ENCODE data around the gene CD5L. TPM values are rescaled to one million over a fixed set of nuclear protein-coding genes. Genes with fewer than 3 reads are reported as not detected.

Gene CD5L
- total and polyA plus RNA-seq, 2 of the 8 experiments (the other 6 are each of a cell fraction or from before 2014, with no cell fraction given), result not detected

- Histone ChIP-seq H2BK20ac (ENCODE audit: low read length) (no peak overlapping the region), H3K4ac (replicated peaks; ENCODE audit: insufficient read length, low read depth, low read length) (no peak overlapping the region), H4K5ac (ENCODE audit: insufficient read length, low read depth, low read length) (no peak overlapping the region), H3K9me3 (ENCODE audit: insufficient read depth in 2 of 2, low read depth in 1 of 2, low read length in 1 of 2) (no peaks in the 10 kb centered on the region), H2AK5ac (ENCODE audit: low read depth, low read length) (no peak overlapping the region), H3K4me2 (ENCODE audit: insufficient read depth in 1 of 2, low read depth in 2 of 2, low read length in 2 of 2) (no peak overlapping the region), H4K20me1 (replicated peaks in 1 of 2; ENCODE audit: control insufficient read depth in 1 of 2, insufficient read depth in 2 of 2, low read length in 2 of 2) (no peaks in the 10 kb centered on the region), H3K23me2 (ENCODE audit: low read depth, low read length) (no peaks in the 10 kb centered on the region), H3K27ac (ENCODE audit: low read depth, low read length) (no peak overlapping the region), H3K56ac (replicated peaks; ENCODE audit: insufficient read length, low read depth, low read length) (no peak overlapping the region), H2BK15ac (ENCODE audit: low read length) (no peak overlapping the region), H2BK120ac (replicated peaks; ENCODE audit: low read depth, low read length) (no peak overlapping the region), H2BK5ac (ENCODE audit: low read depth, low read length) (no peak overlapping the region), H3K79me2 (ENCODE audit: control insufficient read depth in 1 of 2, insufficient read depth in 2 of 2, low read length in 2 of 2) (no peaks in the 10 kb centered on the region), H4K91ac (replicated peaks; ENCODE audit: insufficient read length, low read length) (no peak overlapping the region), H4K8ac (ENCODE audit: extremely low read depth, insufficient read depth, low read length) (no peak overlapping the region), H2BK12ac (ENCODE audit: low read depth, low read length) (no peak overlapping the region), H3K27me3 (replicated peaks in 1 of 4; ENCODE audit: control insufficient read depth in 3 of 4, extremely low read depth in 1 of 4, insufficient read depth in 3 of 4, low read length in 3 of 4) (no peaks in the 10 kb centered on the region), H3K79me1 (ENCODE audit: low read depth, low read length) (no peaks in the 10 kb centered on the region), H3K9ac (replicated peaks in 1 of 4; ENCODE audit: extremely low read depth in 1 of 4, low read depth in 3 of 4, low read length in 3 of 4) (no peak overlapping the region), H3K23ac (ENCODE audit: insufficient read length) (no peak overlapping the region), H3K36me3 (ENCODE audit: control insufficient read depth in 2 of 4, insufficient read depth in 4 of 4, low read length in 3 of 4) (no peaks in the 10 kb centered on the region), H3K4me1 (replicated peaks in 1 of 4; ENCODE audit: control insufficient read depth in 3 of 4, insufficient read depth in 4 of 4, low read length in 3 of 4) (no peaks in the 10 kb centered on the region), H3K4me3 (ENCODE audit: extremely low read depth in 1 of 4, insufficient read depth in 2 of 4, low read depth in 3 of 4, low read length in 4 of 4) (no peak overlapping the region), H3K14ac (ENCODE audit: insufficient read length) (no peak overlapping the region), H2AFZ (ENCODE audit: low read length) (no peak overlapping the region), H3K18ac (ENCODE audit: extremely low read depth, low read length) (no peak overlapping the region)
- DNase-seq (ENCODE audit: low read depth in 1 of 2, low spot score in 2 of 2), result no peak
- WGBS, 2 experiments (ENCODE audit: extremely low coverage in 1 of 2, insufficient coverage in 1 of 2, insufficient read length in 1 of 2, insufficient replicate concordance in 2 of 2, low coverage in 1 of 2, low lambda C conversion rate in 2 of 2, missing lambda C conversion rate in 1 of 2), result 80% methylated on average over 6 of the region's 6 CpGs; no CpG with 5 or more reads in 1 of the 2 experiments
- no peak for TF ChIP-seq CHD2 (IDR thresholded peaks at IDR 0.05; ENCODE audit: low read length)
- TF ChIP-seq RFX5 (IDR thresholded peaks at IDR 0.05; ENCODE audit: borderline replicate concordance, low read depth, low read length), result no peak
- TF ChIP-seq SRF (IDR thresholded peaks at IDR 0.05; ENCODE audit: low read depth, low read length), result no peak
- TF ChIP-seq KDM5A (IDR thresholded peaks at IDR 0.05; ENCODE audit: low read length), result no peak
- TF ChIP-seq SAP30 (IDR thresholded peaks at IDR 0.05; ENCODE audit: insufficient read depth, insufficient replicate concordance, low read length), result no peak
- TF ChIP-seq GABPA (IDR thresholded peaks at IDR 0.05; ENCODE audit: borderline replicate concordance, insufficient read depth, low read length), result no peak
- no peak for TF ChIP-seq POLR2A (IDR thresholded peaks at IDR 0.05; ENCODE audit: control extremely low read depth in 1 of 2, low read depth in 2 of 2, low read length in 2 of 2)
- TF ChIP-seq SP2 (IDR thresholded peaks at IDR 0.05; ENCODE audit: low read length), result no peak
- CTCF ChIA-PET (ENCODE audit: partially characterized antibody), result interaction anchor here (0.7 to 1.7 kb wide), 6 partner anchors 18 to 162 kb away, joined by 3 to 5 read pairs (median 3); no protein-coding TSS in a partner anchor
- no peak for FAIRE-seq
- POLR2A ChIA-PET (ENCODE audit: partially characterized antibody), result interaction anchor here (1.5 kb wide), 1 partner anchor 13 kb away, joined by 4 read pairs; the partner anchor contains the start of gene FCRL1
Measured at GRCh38 chr1:157806431-157807149, 35.0 kb downstream of the CD5L start.
